Muscle layer of duodenum (tissue), 2 donors: ENCODE measurements around the gene VRK3.
"Not testable (repeated sequence)": the region's sequence is repeated elsewhere in the genome, so short reads cannot be mapped to it uniquely, and the experiment has no call there.

Experiments used
- H3K27ac ChIP-seq: one replicate; pipeline ENCODE4 v1.7.0; 2013; ENCODE audit warnings: mild to moderate bottlenecking, low read length
- H3K27me3 ChIP-seq: one replicate; pipeline ENCODE4 v1.7.0; 2013; ENCODE audit warnings: low read depth, mild to moderate bottlenecking, control low read depth, low read length
- H3K36me3 ChIP-seq, 2 donors: one replicate each; pipeline ENCODE4 v1.7.0; 2013; ENCODE audit warnings: low read length in 2 of 2, control low read depth in 1 of 2, mild to moderate bottlenecking in 1 of 2; ENCODE audit not compliant: insufficient read depth in 2 of 2, control insufficient read depth in 1 of 2
- H3K4me1 ChIP-seq, 2 donors: one replicate each; pipeline ENCODE4 v1.7.0; 2013; ENCODE audit warnings: low read length in 2 of 2, mild to moderate bottlenecking in 2 of 2, control low read depth in 1 of 2, moderate library complexity in 1 of 2; ENCODE audit not compliant: insufficient read depth in 2 of 2, control insufficient read depth in 1 of 2
- H3K4me3 ChIP-seq, 2 donors: one replicate each; pipeline ENCODE4 v1.7.0; 2013; ENCODE audit warnings: low read length in 2 of 2, low read depth in 1 of 2, mild to moderate bottlenecking in 1 of 2
- H3K9me3 ChIP-seq, 2 donors: one replicate each; pipeline ENCODE4 v1.7.0; 2013; ENCODE audit warnings: low read length in 2 of 2, control low read depth in 1 of 2, mild to moderate bottlenecking in 1 of 2; ENCODE audit not compliant: control insufficient read depth in 1 of 2
- donor health status: healthy.

The VRK3 gene

GRCh38 chr19:50025022-50025793, at the start of gene VRK3:
VRK3 (minus strand) TSS chr19:50025372; CDS start chr19:50016162, 9,210 bp downstream.
- Histone ChIP-seq H3K9me3 (no peaks in the 10 kb centered on the region), H3K4me1 (peaks cover 5 to 25% of the 10 kb centered on the region in 2 donors), H3K36me3 (peaks cover 9 to 21% of the 10 kb centered on the region in 2 donors), H3K27me3 (no peaks in the 10 kb centered on the region), H3K4me3 (peak within 1 kb of the TSS; percentile 52 to 81), H3K27ac (peak within 1 kb of the TSS; percentile 86)

- not testable (repeated sequence) for H3K4me3 ChIP-seq, H3K9me3 ChIP-seq, H3K27ac ChIP-seq, H3K4me1 ChIP-seq, H3K27me3 ChIP-seq, H3K36me3 ChIP-seq
Measured at GRCh38 chr19:50068382-50068781, 43.2 kb upstream of the VRK3 start.

- H3K27me3 ChIP-seq = no peaks in the 10 kb centered on the region
- no peaks in the 10 kb centered on the region for H3K9me3 ChIP-seq
- H3K4me3 ChIP-seq = no peak overlapping the region
- no peak overlapping the region for H3K27ac ChIP-seq
- no peaks in the 10 kb centered on the region for H3K36me3 ChIP-seq
- H3K4me1 ChIP-seq = no peaks in the 10 kb centered on the region
Measured at GRCh38 chr19:50067575-50067974, 42.4 kb upstream of the VRK3 start.

- Histone ChIP-seq H3K4me1 (no peaks in the 10 kb centered on the region), H3K4me3 (no peak overlapping the region), H3K27me3 (no peaks in the 10 kb centered on the region), H3K9me3 (no peaks in the 10 kb centered on the region), H3K36me3 (no peaks in the 10 kb centered on the region), H3K27ac (no peak overlapping the region)
Measured at GRCh38 chr19:50065938-50066337, 40.8 kb upstream of the VRK3 start.

GRCh38 chr19:50061650-50062049, 36.5 kb upstream of the VRK3 start:
- no peaks in the 10 kb centered on the region for H3K4me1 ChIP-seq
- H3K27me3 ChIP-seq = no peaks in the 10 kb centered on the region
- peaks cover 17 to 24% of the 10 kb centered on the region in 2 donors for H3K9me3 ChIP-seq
- H3K27ac ChIP-seq = no peak overlapping the region
- H3K4me3 ChIP-seq = no peak overlapping the region
- no peaks in the 10 kb centered on the region for H3K36me3 ChIP-seq

GRCh38 chr19:50060107-50060506, 34.9 kb upstream of the VRK3 start:
- Histone ChIP-seq H3K27me3 (no peaks in the 10 kb centered on the region), H3K9me3 (peaks cover 17 to 24% of the 10 kb centered on the region in 2 donors), H3K27ac (no peak overlapping the region), H3K4me3 (peak overlapping the region in 1 of 2 donors; percentile 34), H3K4me1 (no peaks in the 10 kb centered on the region), H3K36me3 (no peaks in the 10 kb centered on the region)

GRCh38 chr19:50059045-50059444, 33.9 kb upstream of the VRK3 start:
- no peak overlapping the region for H3K27ac ChIP-seq
- peaks cover 17 to 24% of the 10 kb centered on the region in 2 donors for H3K9me3 ChIP-seq
- no peaks in the 10 kb centered on the region for H3K36me3 ChIP-seq
- H3K27me3 ChIP-seq = no peaks in the 10 kb centered on the region
- H3K4me1 ChIP-seq = no peaks in the 10 kb centered on the region
- peak overlapping the region in 1 of 2 donors; percentile 34 for H3K4me3 ChIP-seq

- no peaks in the 10 kb centered on the region for H3K4me1 ChIP-seq
- peaks cover 17 to 24% of the 10 kb centered on the region in 2 donors for H3K9me3 ChIP-seq
- H3K4me3 ChIP-seq = peak overlapping the region in 1 of 2 donors; percentile 6
- no peak overlapping the region for H3K27ac ChIP-seq
- no peaks in the 10 kb centered on the region for H3K36me3 ChIP-seq
- H3K27me3 ChIP-seq = no peaks in the 10 kb centered on the region
Measured at GRCh38 chr19:50058425-50058824, 33.3 kb upstream of the VRK3 start.

GRCh38 chr19:50053119-50053518, 27.9 kb upstream of the VRK3 start:
- Histone ChIP-seq H3K4me3 (no peak overlapping the region), H3K27ac (no peak overlapping the region), H3K4me1 (peaks cover 0 to 4% of the 10 kb centered on the region in 2 donors), H3K9me3 (peaks cover 0 to under 1% of the 10 kb centered on the region in 2 donors), H3K36me3 (no peaks in the 10 kb centered on the region), H3K27me3 (no peaks in the 10 kb centered on the region)

- Histone ChIP-seq H3K4me1 (peaks cover 0 to 4% of the 10 kb centered on the region in 2 donors), H3K9me3 (peaks cover 0 to 3% of the 10 kb centered on the region in 2 donors), H3K27ac (no peak overlapping the region), H3K4me3 (no peak overlapping the region), H3K36me3 (peaks cover 0 to 4% of the 10 kb centered on the region in 2 donors), H3K27me3 (no peaks in the 10 kb centered on the region)
Measured at GRCh38 chr19:50051964-50052363, 26.8 kb upstream of the VRK3 start.

- H3K36me3 ChIP-seq, H3K9me3 ChIP-seq, H3K4me1 ChIP-seq, H3K27me3 ChIP-seq: not testable (repeated sequence)
- peak overlapping the region; percentile 54 to 63 for H3K4me3 ChIP-seq
- H3K27ac ChIP-seq = peak overlapping the region; percentile 5
Measured at GRCh38 chr19:50051228-50051895, 26.2 kb upstream of the VRK3 start.
